Liver (tissue), 9 donors: Measurements from ENCODE around the gene CDH6. TPM values are rescaled to one million over a fixed set of nuclear protein-coding genes. Genes with fewer than 3 reads are reported as not detected.

ENCODE experiments used
- DNase-seq: peaks from one replicate; pipeline ENCODE4 v3.0.0-alpha.2; 2017; ENCODE audit warnings: low spot score
- H3K27ac ChIP-seq, 2 donors: one replicate each; pipeline ENCODE4 v1.7.0; 2013; ENCODE audit warnings: inconsistent platforms in 2 of 2, low read length in 2 of 2, control low read depth in 1 of 2, low read depth in 1 of 2, mild to moderate bottlenecking in 1 of 2
- H3K27me3 ChIP-seq, 4 donors: one replicate each; pipeline versions ENCODE4 v1.6.1 to v1.7.0; 2013; ENCODE audit warnings: low read length in 3 of 4, inconsistent platforms in 1 of 4, mild to moderate bottlenecking in 1 of 4, moderate library complexity in 1 of 4; ENCODE audit not compliant: control insufficient read depth in 4 of 4, insufficient read depth in 4 of 4
- H3K36me3 ChIP-seq, 4 donors: one replicate each; pipeline versions ENCODE4 v1.6.1 to v1.7.0; 2013; ENCODE audit warnings: low read length in 3 of 4, mild to moderate bottlenecking in 3 of 4, low read depth in 1 of 4, moderate library complexity in 1 of 4; ENCODE audit not compliant: control insufficient read depth in 4 of 4, insufficient read depth in 3 of 4
- H3K4me1 ChIP-seq, 4 donors: one replicate each; pipeline versions ENCODE4 v1.6.1 to v1.7.0; 2013; ENCODE audit warnings: low read length in 3 of 4, mild to moderate bottlenecking in 3 of 4, moderate library complexity in 1 of 4; ENCODE audit not compliant: control insufficient read depth in 4 of 4, insufficient read depth in 4 of 4
- H3K4me3 ChIP-seq, 3 donors: one replicate each; pipeline versions ENCODE4 v1.6.1 to v1.7.0; 2013; ENCODE audit warnings: low read length in 3 of 3, control low read depth in 1 of 3, low read depth in 1 of 3, mild to moderate bottlenecking in 1 of 3
- H3K9ac ChIP-seq, 2 donors: one replicate each; pipeline ENCODE4 v1.7.0; 2013; ENCODE audit warnings: low read length in 2 of 2, mild to moderate bottlenecking in 2 of 2, moderate library complexity in 2 of 2, control low read depth in 1 of 2, low read depth in 1 of 2
- H3K9me3 ChIP-seq, 4 donors: one replicate each; pipeline versions ENCODE4 v1.6.1 to v1.7.0; 2013; ENCODE audit warnings: low read length in 3 of 4; ENCODE audit not compliant: control insufficient read depth in 4 of 4
- ATF3 ChIP-seq: IDR thresholded peaks from 2 replicates; pipeline ENCODE4 v1.6.1; 2016; ENCODE audit warnings: antibody characterized with exemption
- CTCF ChIP-seq: fragments of 150-350 bp; IDR thresholded peaks from 2 replicates; pipeline ENCODE4 v1.5.1; 2017; ENCODE audit warnings: improper control_type of control experiment, low read depth, low read length; ENCODE audit not compliant: missing input control
- EGR1 ChIP-seq, 2 donors: IDR thresholded peaks; 2 replicates each; pipeline ENCODE4 v1.6.1; 2016 to 2018; ENCODE audit warnings: antibody characterized with exemption in 2 of 2, low read depth in 2 of 2
- FOXA1 ChIP-seq: IDR thresholded peaks from 2 replicates; pipeline ENCODE4 v1.6.1; 2016; ENCODE audit warnings: antibody characterized with exemption
- FOXA2 ChIP-seq: IDR thresholded peaks from 2 replicates; pipeline ENCODE4 v1.6.1; 2016; ENCODE audit warnings: antibody characterized with exemption
- GABPA ChIP-seq, 2 donors: IDR thresholded peaks in 1 of 2; conservative IDR thresholded peaks in 1 of 2; 2 replicates each; pipeline ENCODE4 v1.6.1; 2016; ENCODE audit warnings: antibody characterized with exemption in 2 of 2, mild to moderate bottlenecking in 1 of 2, moderate library complexity in 1 of 2
- HNF4A ChIP-seq, 2 donors: conservative IDR thresholded peaks; 2 replicates each; pipeline ENCODE4 v1.6.1; 2016; ENCODE audit warnings: antibody characterized with exemption in 2 of 2, mild to moderate bottlenecking in 2 of 2
- HNF4G ChIP-seq: IDR thresholded peaks from 2 replicates; pipeline ENCODE4 v1.6.1; 2016; ENCODE audit warnings: antibody characterized with exemption
- JUND ChIP-seq, 2 donors: IDR thresholded peaks; 2 replicates each; pipeline ENCODE4 v1.6.1; 2016; ENCODE audit warnings: antibody characterized with exemption in 2 of 2
- MAX ChIP-seq: IDR thresholded peaks from 2 replicates; pipeline ENCODE4 v1.6.1; 2016; ENCODE audit warnings: antibody characterized with exemption
- NR2F2 ChIP-seq: IDR thresholded peaks from 2 replicates; pipeline ENCODE4 v1.6.1; 2016; ENCODE audit warnings: antibody characterized with exemption
- RAD21 ChIP-seq, 2 donors: IDR thresholded peaks; 2 replicates each; pipeline ENCODE4 v1.6.1; 2016; ENCODE audit warnings: antibody characterized with exemption in 2 of 2, mild to moderate bottlenecking in 2 of 2
- REST ChIP-seq: IDR thresholded peaks from 2 replicates; pipeline ENCODE4 v1.6.1; 2016; ENCODE audit warnings: antibody characterized with exemption, mild to moderate bottlenecking
- RXRA ChIP-seq, 2 donors: IDR thresholded peaks; 2 replicates each; pipeline ENCODE4 v1.6.1; 2017 to 2018; ENCODE audit warnings: antibody characterized with exemption in 2 of 2, mild to moderate bottlenecking in 1 of 2
- SP1 ChIP-seq: IDR thresholded peaks from 2 replicates; pipeline ENCODE4 v1.6.1; 2018; ENCODE audit warnings: antibody characterized with exemption, mild to moderate bottlenecking
- TAF1 ChIP-seq: conservative IDR thresholded peaks from 2 replicates; pipeline ENCODE4 v1.6.1; 2016; ENCODE audit warnings: antibody characterized with exemption, mild to moderate bottlenecking
- YY1 ChIP-seq: IDR thresholded peaks from 2 replicates; pipeline ENCODE4 v1.6.1; 2016; ENCODE audit warnings: antibody characterized with exemption, mild to moderate bottlenecking
- ZBTB33 ChIP-seq: IDR thresholded peaks from 2 replicates; pipeline ENCODE4 v1.6.1; 2016; ENCODE audit warnings: antibody characterized with exemption
- WGBS: extraction: QIAGEN DNeasy Blood & Tissue Kit; methylation state at CpG from one replicate; pipeline ENCODE4 v1.1.7; 2013; 5-methylcytosine and 5-hydroxymethylcytosine counted together
- polyA plus RNA-seq, 2 donors: library from polyadenylated mRNA; stranded (reverse) in 1 of 2; unstranded in 1 of 2; fragments of 200-250 nt in 1 of 2; fragments of >200 nt in 1 of 2; fragmentation: Nextera tagmentation in 1 of 2; extraction: Ambion mirVana in 1 of 2; gene quantifications; one replicate each; pipeline versions ENCODE4 v1.2.1 to v1.2.3, GENCODE V29; 2013 to 2015
- total RNA-seq, 2 donors: library from RNA; depleted of rRNA; stranded (reverse); fragments of >200 nt; gene quantifications; one replicate each; pipeline ENCODE4 v1.2.3, GENCODE V29; 2014
- donor health status: healthy.
- donor health status: healthy.
- donor health status: healthy.
- donor health status: healthy.
- donor health status: healthy.

Gene CDH6
- total and polyA plus RNA-seq, 4 donors: 0.18 to 3.7 (median 0.84) TPM

GRCh38 chr5:31194468-31194813 is 955 bp downstream of the CDH6 start:
- TF ChIP-seq GABPA (IDR thresholded peaks at IDR 0.05 in 1 of 2, conservative IDR thresholded peaks at IDR 0.05 in 1 of 2) (no peak), YY1 (no peak), NR2F2 (no peak), CTCF (no peak), JUND (IDR thresholded peaks at IDR 0.05) (no peak), SP1 (no peak), FOXA1 (no peak), TAF1 (no peak), HNF4G (no peak), FOXA2 (no peak), RAD21 (IDR thresholded peaks at IDR 0.05) (no peak), EGR1 (IDR thresholded peaks at IDR 0.05; ENCODE audit: low read depth in 2 of 2) (no peak), ZBTB33 (no peak), MAX (no peak), HNF4A (conservative IDR thresholded peaks at IDR 0.05) (no peak), REST (no peak), ATF3 (no peak), RXRA (IDR thresholded peaks at IDR 0.05) (no peak)
- no peak for DNase-seq
- Histone ChIP-seq H3K27me3 (peaks cover 0 to 22% (median 11%) of the 10 kb centered on the region in 4 donors), H3K4me1 (peaks cover 9 to 15% (median 14%) of the 10 kb centered on the region in 4 donors), H3K4me3 (peak overlapping the region; percentile 9 to 49 (median 32)), H3K27ac (no peak overlapping the region), H3K9ac (no peak overlapping the region), H3K9me3 (no peaks in the 10 kb centered on the region), H3K36me3 (no peaks in the 10 kb centered on the region)
- 5% methylated on average over 15 of the region's 15 CpGs for WGBS
